Measurements from ENCODE around the gene TMEM132E.

DNA sequence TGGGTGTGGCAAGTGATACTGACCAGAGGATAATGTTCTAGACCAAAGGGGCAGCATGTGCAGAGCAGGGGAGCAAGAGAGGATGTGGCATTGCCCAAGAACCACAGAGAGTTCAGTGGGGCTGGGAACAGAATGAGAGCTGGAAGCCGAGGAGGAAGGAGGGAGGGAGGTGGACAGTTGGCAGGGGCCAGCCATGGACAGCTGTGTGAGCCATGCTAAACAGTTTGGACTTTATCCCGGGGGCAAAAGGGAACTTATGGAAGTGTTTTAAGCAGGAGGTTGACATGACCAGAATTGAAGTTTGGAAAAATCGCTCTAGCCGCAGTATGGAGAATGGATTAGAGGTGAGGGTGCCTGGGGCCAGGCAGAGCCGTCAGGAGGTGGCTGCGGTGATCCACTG lies 29.4 kb upstream of the TMEM132E start:
- TF ChIP-seq ISL1 (CRISPR knock-in tag; IDR thresholded peaks at IDR 0.05) (no peak), RARB (CRISPR knock-in tag; IDR thresholded peaks at IDR 0.05) (no peak), PPARA (CRISPR knock-in tag; IDR thresholded peaks at IDR 0.05; ENCODE audit: borderline replicate concordance) (no peak), ZC3H10 (CRISPR knock-in tag; IDR thresholded peaks at IDR 0.05) (no peak), OSR1 (CRISPR knock-in tag; IDR thresholded peaks at IDR 0.05) (no peak)
- TF ChIP-seq, protein P1, sequence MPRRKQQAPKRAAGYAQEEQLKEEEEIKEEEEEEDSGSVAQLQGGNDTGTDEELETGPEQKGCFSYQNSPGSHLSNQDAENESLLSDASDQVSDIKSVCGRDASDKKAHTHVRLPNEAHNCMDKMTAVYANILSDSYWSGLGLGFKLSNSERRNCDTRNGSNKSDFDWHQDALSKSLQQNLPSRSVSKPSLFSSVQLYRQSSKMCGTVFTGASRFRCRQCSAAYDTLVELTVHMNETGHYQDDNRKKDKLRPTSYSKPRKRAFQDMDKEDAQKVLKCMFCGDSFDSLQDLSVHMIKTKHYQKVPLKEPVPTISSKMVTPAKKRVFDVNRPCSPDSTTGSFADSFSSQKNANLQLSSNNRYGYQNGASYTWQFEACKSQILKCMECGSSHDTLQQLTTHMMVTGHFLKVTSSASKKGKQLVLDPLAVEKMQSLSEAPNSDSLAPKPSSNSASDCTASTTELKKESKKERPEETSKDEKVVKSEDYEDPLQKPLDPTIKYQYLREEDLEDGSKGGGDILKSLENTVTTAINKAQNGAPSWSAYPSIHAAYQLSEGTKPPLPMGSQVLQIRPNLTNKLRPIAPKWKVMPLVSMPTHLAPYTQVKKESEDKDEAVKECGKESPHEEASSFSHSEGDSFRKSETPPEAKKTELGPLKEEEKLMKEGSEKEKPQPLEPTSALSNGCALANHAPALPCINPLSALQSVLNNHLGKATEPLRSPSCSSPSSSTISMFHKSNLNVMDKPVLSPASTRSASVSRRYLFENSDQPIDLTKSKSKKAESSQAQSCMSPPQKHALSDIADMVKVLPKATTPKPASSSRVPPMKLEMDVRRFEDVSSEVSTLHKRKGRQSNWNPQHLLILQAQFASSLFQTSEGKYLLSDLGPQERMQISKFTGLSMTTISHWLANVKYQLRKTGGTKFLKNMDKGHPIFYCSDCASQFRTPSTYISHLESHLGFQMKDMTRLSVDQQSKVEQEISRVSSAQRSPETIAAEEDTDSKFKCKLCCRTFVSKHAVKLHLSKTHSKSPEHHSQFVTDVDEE (CRISPR knock-in tag; IDR thresholded peaks at IDR 0.05), result no peak
- TF ChIP-seq, protein P2, sequence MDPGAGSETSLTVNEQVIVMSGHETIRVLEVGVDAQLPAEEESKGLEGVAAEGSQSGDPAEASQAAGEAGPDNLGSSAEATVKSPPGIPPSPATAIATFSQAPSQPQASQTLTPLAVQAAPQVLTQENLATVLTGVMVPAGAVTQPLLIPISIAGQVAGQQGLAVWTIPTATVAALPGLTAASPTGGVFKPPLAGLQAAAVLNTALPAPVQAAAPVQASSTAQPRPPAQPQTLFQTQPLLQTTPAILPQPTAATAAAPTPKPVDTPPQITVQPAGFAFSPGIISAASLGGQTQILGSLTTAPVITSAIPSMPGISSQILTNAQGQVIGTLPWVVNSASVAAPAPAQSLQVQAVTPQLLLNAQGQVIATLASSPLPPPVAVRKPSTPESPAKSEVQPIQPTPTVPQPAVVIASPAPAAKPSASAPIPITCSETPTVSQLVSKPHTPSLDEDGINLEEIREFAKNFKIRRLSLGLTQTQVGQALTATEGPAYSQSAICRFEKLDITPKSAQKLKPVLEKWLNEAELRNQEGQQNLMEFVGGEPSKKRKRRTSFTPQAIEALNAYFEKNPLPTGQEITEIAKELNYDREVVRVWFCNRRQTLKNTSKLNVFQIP (CRISPR knock-in tag; IDR thresholded peaks at IDR 0.05; ENCODE audit: borderline replicate concordance, low read depth), result no peak
- TF ChIP-seq, protein P3, sequence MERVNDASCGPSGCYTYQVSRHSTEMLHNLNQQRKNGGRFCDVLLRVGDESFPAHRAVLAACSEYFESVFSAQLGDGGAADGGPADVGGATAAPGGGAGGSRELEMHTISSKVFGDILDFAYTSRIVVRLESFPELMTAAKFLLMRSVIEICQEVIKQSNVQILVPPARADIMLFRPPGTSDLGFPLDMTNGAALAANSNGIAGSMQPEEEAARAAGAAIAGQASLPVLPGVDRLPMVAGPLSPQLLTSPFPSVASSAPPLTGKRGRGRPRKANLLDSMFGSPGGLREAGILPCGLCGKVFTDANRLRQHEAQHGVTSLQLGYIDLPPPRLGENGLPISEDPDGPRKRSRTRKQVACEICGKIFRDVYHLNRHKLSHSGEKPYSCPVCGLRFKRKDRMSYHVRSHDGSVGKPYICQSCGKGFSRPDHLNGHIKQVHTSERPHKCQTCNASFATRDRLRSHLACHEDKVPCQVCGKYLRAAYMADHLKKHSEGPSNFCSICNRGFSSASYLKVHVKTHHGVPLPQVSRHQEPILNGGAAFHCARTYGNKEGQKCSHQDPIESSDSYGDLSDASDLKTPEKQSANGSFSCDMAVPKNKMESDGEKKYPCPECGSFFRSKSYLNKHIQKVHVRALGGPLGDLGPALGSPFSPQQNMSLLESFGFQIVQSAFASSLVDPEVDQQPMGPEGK (CRISPR knock-in tag; IDR thresholded peaks at IDR 0.05; ENCODE audit: borderline replicate concordance), result no peak

Data from SK-N-SH treated with all-trans-retinoic acid at 6 μM for 48 hours (cell line).